Fibroblast of lung (primary cell): ENCODE data around the gene KIAA1755.

Source experiments
- EZH2 ChIP-seq: IDR thresholded peaks from 2 replicates; pipeline ENCODE4 v1.5.1; 2012; ENCODE audit warnings: low read length, control low read depth, mild to moderate bottlenecking; ENCODE audit errors: missing control alignments
- TF ChIP-seq, protein P1 (sequence below), 2 donors: IDR thresholded peaks in 1 of 2; conservative IDR thresholded peaks in 1 of 2; 1 replicate in 1 of 2; 2 replicates in 1 of 2; pipeline ENCODE4 v1.5.1; 2011 to 2012; ENCODE audit warnings: low read length in 2 of 2, control low read depth in 1 of 2, inconsistent platforms in 1 of 2, low read depth in 1 of 2, mild to moderate bottlenecking in 1 of 2

DNA sequence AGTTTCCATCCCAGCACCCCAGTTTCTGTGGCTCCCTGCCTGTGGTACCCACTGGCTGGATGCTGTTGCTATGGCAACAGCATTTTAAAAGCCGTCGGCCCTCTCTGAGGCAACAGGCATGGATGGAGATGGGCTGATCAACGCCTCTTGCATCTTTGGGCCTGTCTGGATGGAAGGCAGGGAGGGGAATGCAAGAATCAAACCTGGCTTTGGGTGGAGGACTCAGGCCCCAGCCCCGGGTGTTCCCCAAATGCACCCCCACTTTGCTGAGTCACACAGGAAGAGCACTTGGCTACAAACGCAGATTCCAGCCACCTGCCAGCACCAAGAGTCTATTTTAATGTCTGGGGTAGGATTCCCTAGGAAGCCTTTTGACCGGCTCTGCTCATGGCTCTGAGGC lies 49.8 kb downstream of the KIAA1755 start:
- TF ChIP-seq EZH2: no peak
- TF ChIP-seq, protein P1, sequence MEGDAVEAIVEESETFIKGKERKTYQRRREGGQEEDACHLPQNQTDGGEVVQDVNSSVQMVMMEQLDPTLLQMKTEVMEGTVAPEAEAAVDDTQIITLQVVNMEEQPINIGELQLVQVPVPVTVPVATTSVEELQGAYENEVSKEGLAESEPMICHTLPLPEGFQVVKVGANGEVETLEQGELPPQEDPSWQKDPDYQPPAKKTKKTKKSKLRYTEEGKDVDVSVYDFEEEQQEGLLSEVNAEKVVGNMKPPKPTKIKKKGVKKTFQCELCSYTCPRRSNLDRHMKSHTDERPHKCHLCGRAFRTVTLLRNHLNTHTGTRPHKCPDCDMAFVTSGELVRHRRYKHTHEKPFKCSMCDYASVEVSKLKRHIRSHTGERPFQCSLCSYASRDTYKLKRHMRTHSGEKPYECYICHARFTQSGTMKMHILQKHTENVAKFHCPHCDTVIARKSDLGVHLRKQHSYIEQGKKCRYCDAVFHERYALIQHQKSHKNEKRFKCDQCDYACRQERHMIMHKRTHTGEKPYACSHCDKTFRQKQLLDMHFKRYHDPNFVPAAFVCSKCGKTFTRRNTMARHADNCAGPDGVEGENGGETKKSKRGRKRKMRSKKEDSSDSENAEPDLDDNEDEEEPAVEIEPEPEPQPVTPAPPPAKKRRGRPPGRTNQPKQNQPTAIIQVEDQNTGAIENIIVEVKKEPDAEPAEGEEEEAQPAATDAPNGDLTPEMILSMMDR (conservative IDR thresholded peaks at IDR 0.05 in 1 of 2, IDR thresholded peaks at IDR 0.05 in 1 of 2; ENCODE audit: low read depth in 1 of 2, low read length in 2 of 2): no peak
